GM15510 (cell line): Measurements from ENCODE around the gene LMX1A.

ENCODE experiments used
- POLR2A ChIP-seq: IDR thresholded peaks from 3 replicates; pipeline ENCODE4 v1.6.1; 2011; ENCODE audit warnings: borderline replicate concordance; ENCODE audit not compliant: insufficient read length; ENCODE audit errors: extremely low read depth

LMX1A gene

DNA sequence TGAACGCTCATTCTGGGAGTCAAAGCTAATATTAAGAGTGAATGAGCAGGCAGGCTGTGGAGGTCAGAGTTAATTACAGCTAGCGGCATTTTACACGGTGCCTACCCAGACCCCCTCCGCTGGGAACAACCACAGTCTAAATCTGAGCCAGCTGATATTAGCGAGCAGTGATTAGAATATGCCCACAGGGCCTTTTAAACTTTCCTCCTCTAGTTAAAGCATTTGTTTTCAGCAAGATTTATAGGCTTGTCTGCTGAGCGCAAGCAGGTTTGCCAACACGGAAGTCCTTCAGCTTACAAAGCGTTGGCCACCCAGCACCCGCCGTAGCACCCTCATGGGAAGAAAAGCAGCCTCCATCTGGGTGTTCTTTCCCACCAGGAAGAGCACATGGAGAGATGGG is 72.1 kb downstream of the LMX1A start:
- no peak for TF ChIP-seq POLR2A

DNA sequence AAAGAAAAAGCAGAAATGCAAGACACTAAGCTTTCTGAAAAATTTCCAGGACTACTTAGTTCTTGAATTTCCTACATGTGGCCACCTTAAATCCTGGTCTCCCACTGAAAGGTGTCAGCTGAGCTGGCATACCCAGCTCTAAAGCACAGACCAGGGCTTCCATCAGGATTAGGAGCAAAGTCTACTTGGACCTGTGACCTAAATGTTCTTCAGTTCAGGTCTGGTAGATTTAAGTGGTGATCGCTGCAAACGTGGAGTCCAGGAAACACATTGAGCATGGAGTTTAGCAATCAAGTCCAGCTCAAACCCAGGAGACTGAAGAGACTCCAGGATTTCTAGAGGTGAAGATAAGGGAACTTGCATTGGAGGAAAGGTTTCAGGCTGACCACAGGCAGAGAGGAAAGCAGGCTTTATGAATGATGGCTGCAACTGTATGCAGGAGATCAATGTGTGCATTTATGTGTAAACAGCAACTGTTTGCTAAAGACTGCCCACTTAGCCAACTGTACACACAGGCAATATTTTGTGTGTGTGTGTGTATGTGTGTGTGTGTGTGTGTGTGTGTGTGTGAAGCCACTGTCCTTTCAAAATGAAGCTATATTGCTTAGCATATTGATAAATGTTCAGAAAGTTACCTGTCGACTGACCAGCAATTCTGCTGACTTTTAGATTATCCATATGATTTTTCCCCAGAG is 75.2 kb downstream of the LMX1A start:
- TF ChIP-seq POLR2A = no peak

DNA sequence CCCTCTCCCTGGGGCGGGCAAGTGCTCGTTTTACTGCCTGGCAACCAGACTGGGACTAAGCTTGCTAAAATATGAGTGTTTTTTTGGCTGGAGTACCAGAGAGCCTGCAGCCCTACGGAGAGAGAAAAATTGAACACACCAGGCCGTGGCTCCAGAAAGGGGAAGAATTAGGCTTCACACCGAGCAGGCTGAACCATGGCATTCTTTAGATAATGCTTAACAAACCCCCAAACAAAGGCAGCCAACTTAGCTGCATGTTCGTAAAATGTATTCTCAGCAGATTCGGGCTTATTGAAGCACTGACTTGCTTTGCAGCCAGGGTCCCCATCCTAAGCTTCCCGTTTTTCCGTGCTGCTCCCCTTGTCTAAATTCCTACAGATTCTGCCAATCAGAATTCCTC is 76.6 kb downstream of the LMX1A start:
- TF ChIP-seq POLR2A = no peak

DNA sequence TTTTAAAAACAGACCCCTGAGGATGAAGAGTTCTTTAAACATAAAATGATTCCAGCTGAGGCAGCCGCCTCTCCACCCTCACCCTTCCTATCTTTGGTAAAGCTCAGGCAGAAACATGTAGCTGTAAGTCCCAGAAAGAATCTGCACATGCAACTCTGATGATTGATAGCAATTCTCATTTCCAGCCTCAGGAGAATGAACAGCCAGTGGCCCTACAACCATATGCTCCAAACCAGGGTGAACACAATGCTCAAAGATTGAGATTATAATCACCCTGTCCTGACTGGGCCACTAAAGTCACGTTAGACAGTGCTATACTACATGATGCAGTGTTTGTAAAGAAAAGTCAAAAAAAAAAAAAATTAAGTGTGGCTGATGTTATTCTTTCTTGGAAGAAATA is 80.2 kb downstream of the LMX1A start:
- TF ChIP-seq POLR2A = no peak

DNA sequence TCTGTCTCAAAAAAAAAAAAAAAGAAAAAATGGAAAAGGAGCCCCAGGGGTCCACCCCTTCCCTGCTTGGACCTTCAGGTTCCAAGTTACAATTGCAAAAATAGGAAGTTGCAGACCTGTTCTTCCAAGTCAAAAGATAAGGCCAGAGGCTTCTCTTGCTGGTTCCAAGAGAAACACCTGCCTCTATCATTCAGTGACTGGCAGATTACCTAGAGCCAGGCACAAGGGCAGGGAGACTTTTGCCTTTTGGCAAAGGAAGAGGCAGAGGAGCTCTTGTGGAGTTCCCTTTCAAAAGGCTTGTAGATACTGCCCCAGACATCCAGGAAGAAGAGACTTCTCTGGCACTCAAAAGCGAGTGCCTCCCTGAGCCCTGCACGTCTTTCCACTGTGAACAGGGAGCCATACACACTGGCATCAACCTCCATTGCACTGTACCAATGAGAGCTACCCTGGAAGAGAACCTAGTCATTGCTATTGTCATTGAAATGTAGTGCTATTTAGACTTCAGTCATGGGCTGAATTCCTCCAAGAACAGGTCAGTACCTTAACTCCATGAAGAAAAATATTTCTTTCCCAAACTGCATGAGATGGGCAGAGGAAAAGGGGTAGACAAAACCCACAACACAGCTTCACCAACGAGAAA is 91.2 kb downstream of the LMX1A start:
- TF ChIP-seq POLR2A = no peak

DNA sequence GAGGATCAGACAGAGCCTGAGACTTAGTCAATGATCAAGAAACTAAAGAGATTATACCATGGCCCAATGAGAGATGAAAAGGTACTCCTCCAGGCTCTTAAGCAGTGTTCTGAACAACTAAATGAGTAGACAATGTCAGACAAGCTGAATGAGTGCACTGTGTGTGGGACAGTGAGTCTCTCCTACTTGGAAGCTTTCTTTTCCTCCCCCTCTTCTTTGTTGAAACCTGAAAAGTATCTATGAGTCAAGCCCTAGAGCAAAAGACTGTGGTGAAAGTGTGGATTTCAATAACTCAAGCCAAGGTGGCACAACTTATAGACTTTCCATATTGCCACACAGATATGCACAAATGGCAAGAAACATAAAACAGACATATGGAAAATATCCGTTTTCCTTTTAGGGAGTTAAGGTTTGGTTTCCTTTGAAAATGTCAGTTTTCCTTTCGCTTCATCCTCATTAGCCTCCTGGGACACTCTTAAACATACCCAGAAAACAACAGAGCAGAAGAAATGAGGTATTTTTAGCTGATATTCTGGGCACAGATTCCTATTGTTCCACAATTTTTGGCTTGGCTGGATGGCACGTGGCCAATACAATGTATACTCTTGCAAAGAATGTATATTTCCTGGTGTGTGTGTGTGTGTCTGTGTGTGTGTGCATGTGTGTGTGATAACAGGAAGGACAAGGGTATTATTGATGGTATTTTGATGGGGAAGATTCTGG is 96.6 kb downstream of the LMX1A start:
- no peak for TF ChIP-seq POLR2A

DNA sequence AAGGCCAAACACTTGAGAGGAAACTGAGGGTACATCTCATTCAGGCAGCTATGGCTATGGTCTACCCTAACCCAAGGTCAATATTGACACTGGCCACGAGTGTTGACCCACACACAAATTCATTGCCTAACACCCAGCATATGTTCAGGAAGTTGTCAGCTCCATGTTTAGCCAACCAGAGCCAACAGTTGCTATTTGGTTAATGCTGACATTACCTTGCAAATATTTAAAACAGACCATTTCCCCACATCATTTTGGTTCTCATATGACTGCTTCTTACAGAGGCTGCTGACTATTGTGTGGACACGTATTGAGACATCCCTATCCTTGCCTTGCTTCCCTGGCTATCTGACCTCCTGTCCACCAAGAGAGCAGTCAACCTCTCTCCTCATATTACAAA is 97.3 kb downstream of the LMX1A start:
- no peak for TF ChIP-seq POLR2A

DNA sequence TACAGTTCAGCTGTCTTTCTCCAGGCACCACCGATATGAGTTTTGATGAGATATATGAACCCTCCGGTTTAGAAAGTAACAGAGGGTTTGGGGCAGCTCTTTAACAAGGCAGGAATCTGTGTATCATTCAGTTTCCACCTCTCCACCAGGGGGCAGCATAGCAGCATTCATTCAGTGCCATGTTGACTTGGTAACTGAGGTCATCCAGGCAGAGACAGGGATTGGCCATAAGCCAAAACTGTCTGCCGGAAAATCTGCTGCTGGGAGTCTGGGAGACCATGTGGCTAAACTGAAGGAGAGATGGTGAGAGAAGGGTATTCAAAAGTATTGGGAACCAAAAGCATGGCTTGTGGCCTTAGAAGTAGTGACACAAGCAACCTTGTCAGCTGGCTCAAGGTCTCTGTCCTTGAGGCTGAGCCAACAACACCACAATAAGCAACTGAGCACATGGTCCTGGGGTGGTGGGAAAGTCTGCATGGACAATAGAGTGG is 98.5 kb downstream of the LMX1A start:
- no peak for TF ChIP-seq POLR2A

DNA sequence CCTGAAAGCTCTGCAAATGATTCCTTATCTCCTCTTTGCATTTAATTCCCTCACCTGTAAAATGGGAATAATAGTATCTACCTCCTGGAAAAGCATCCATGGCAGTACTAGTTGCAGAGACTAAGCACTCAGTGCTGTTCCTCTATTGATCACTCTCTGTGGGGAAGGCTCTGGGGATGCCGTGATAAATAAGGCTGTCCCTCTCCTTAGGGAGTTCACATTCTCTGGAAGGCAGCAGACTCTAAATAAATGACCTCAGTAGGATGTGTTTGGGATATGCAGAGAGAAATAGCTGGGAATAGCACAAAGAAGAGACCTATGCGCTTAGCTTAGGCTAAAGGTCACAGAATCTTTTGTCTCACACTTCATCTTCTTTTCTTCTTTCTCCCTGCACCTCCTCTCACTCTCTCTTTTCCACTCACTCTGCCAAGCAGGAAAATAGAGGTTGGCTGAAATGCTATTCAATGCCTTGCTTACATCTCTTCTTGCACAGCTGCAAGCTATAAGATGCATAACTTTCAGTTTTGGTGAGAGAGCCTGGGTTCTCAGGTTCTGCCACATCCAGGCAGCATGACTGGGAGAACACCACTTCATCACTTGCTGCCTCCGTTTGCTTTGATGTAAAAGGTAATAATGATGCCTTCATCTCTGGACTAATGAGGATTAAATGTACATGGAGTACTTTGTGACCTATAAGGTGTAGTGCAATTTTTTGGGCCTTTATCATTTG is 101.5 kb downstream of the LMX1A start:
- TF ChIP-seq POLR2A = no peak

DNA sequence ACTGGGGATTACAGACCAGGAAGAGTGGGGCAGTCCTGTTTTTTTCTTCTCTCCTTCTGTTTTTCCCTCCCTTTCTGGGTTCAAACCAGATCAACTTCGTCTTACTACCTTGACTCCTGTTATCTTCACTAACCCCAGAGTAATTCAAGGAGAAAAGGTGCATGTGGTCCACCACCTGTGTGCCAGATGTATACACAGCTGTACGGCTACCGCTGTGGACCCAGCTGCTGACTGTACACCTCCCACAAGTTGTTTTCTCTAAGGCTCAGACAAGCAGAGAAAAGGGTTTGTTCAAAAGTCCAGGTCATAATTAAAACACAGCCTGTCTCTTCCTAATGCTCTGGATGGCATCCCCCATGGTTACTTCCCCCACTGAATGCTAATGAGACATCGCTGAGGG is 102.1 kb downstream of the LMX1A start:
- TF ChIP-seq POLR2A = no peak

DNA sequence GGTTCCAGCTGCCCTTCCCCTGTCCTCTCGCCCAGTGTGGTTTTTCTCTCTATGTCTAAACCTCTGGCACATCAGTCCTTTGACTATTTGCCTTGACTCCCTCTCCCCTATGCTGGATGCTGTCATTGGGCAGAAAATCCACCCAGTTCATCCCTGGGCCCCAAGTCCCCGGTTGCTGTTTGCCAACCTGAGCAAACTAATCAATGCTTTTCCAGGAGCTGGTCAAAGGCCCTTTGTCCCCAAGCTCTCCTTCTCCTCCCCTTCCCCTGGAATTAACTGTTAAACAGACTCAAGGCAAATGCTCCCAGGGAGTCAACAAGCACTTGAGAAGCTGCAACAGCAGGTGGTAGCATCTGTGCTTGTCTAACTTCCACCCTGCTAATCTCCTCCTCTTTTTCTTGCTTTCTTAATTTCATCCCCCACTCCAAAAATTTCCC is 102.7 kb downstream of the LMX1A start:
- TF ChIP-seq POLR2A = no peak

DNA sequence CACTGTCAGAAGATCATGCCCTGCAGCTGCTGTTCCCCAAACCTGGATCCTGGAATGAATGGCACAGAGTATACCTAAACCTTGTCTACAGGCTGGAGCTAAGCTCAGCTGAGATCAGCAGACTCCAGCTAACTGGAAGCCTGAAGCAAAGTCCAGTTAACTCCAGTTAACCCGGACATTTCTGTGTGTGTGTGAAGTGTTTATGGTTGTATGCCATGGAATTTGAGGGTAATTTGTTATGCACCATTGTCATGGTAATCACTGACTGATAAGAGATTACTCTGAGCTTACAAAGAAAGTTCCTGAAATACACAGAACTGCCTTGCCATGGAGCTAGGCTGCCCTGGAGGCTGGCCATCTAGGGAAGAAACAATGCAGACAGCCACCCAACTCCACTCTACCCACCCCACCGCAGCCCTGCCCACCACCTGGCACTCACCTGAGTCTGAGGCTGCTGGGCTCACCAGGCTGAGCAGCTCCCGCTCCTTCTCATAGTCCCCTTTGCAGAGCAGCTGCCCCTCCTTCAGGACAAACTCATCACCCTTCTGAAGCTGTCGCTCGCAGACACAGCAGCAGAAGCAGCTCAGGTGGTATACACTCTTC is 107.4 kb downstream of the LMX1A start:
- no peak for TF ChIP-seq POLR2A

DNA sequence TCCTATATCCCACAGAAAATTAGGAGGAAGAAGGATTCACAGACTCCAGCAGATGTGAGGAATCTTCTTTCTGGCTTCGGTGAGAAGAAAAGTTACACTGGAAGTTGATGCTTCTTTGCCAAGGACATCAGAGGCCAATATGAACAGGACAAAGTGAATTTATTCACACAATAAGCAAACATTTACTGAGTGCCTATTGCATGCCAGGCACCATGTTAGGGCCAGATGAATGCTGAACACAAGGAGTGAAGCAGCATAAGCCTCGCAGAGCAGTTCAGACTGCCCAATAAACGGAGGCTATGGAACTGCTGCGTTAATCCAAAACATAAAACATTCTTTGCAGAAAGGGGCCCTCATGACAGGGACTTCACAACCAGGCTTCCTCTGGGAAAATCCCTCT is 114.6 kb downstream of the LMX1A start:
- no peak for TF ChIP-seq POLR2A

DNA sequence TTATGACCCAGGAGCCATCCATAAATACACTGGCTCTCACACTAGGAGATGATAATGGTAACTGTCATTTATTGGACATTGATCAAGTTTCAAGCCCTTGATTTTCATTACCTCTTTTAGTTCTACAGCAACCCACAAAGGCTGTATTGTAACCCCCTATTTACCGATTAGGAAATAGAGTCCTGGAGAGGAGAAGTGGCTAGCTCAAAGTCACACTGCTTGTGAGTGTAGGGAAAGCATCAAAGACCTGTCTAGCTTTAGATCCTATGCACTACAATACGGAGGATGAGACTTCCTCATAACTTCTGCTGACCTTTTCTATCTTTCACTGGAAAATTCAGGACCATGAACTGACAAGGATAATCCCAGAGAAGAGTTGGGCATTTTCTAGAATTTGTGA is 115.2 kb downstream of the LMX1A start:
- TF ChIP-seq POLR2A = no peak
